HAP-1 (cell line): Measurements from ENCODE around the gene TMEM203.
"Not testable (repeated sequence)": the region's sequence is repeated elsewhere in the genome, so short reads cannot be mapped to it uniquely, and the experiment has no call there.

Experiments
- DNase-seq, 2 experiments: peaks; one replicate each; pipeline ENCODE4 v3.0.0-alpha.2; 2016 to 2020; ENCODE audit warnings: low spot score in 2 of 2
- H3K27me3 ChIP-seq: fragments of 250-450 bp; sonication (Bioruptor Pico); 2 replicates; pipeline ENCODE4 v1.5.1; 2020; ENCODE audit warnings: low read depth, mild to moderate bottlenecking, moderate library complexity
- H3K36me3 ChIP-seq: fragments of 250-450 bp; sonication (Bioruptor Pico); replicated peaks from 2 replicates; pipeline ENCODE4 v1.5.1; 2020; ENCODE audit warnings: mild to moderate bottlenecking
- H3K4me1 ChIP-seq: fragments of 250-450 bp; sonication (Bioruptor Pico); 2 replicates; pipeline ENCODE4 v1.5.1; 2020; ENCODE audit warnings: mild to moderate bottlenecking
- H3K4me3 ChIP-seq: fragments of 250-450 bp; sonication (Bioruptor Pico); 2 replicates; pipeline ENCODE4 v1.5.1; 2020; ENCODE audit warnings: mild to moderate bottlenecking, moderate library complexity
- H3K9me3 ChIP-seq: fragments of 250-450 bp; sonication (Bioruptor Pico); 2 replicates; pipeline ENCODE4 v1.5.1; 2020; ENCODE audit warnings: mild to moderate bottlenecking, moderate library complexity
- in situ Hi-C: fragments of 300-500 bp; cut with MboI; formaldehyde crosslinking; loops from 3 replicates; pipeline ENCODE4 v1.14.3; 2020; ENCODE audit warnings: low sequenced_read_pairs, inconsistent platforms, mixed read lengths

Gene TMEM203

GRCh38 chr9:137245450-137246421 lies 40.3 kb upstream of the TMEM203 start:
- Histone ChIP-seq H3K36me3 (peaks cover 26% of the 10 kb centered on the region), H3K27me3 (no peaks in the 10 kb centered on the region), H3K4me1 (no peaks in the 10 kb centered on the region; the same call in none of the 2 replicates), H3K4me3 (no peak overlapping the region), H3K9me3 (no peaks in the 10 kb centered on the region)
- in situ Hi-C loops = loop anchor here (25.0 kb wide), 1 partner anchor 458 kb away; the partner anchor contains the start of genes CCDC183 and TMEM141
- no peak for DNase-seq

GRCh38 chr9:137244486-137245449 lies 39.3 kb upstream of the TMEM203 start:
- in situ Hi-C loops = loop anchor here (25.0 kb wide), 1 partner anchor 457 kb away; the partner anchor contains the start of genes CCDC183 and TMEM141
- H3K36me3 ChIP-seq = peaks cover 26% of the 10 kb centered on the region
- no peak for DNase-seq
- no peaks in the 10 kb centered on the region for H3K9me3 ChIP-seq
- H3K4me1 ChIP-seq = no peaks in the 10 kb centered on the region; the same call in none of the 2 replicates
- no peaks in the 10 kb centered on the region for H3K27me3 ChIP-seq
- no peak overlapping the region for H3K4me3 ChIP-seq

GRCh38 chr9:137243626-137244485 lies 38.4 kb upstream of the TMEM203 start:
- Histone ChIP-seq H3K4me3 (no peak overlapping the region), H3K4me1 (peaks cover 4% of the 10 kb centered on the region)
- DNase-seq = no peak

GRCh38 chr9:137243266-137243625 lies 37.8 kb upstream of the TMEM203 start:
- not testable (repeated sequence) for H3K4me1 ChIP-seq, H3K27me3 ChIP-seq, DNase-seq, H3K9me3 ChIP-seq, H3K4me3 ChIP-seq
- in situ Hi-C loops = loop anchor here (25.0 kb wide), 1 partner anchor 456 kb away; the partner anchor contains the start of genes CCDC183 and TMEM141
- H3K36me3 ChIP-seq = peaks cover 30% of the 10 kb centered on the region

More at GRCh38 chr9:137243626-137244485, 38.4 kb upstream of the TMEM203 start:
- H3K9me3 ChIP-seq = no peaks in the 10 kb centered on the region
- H3K27me3 ChIP-seq = no peaks in the 10 kb centered on the region
- in situ Hi-C loops = loop anchor here (25.0 kb wide), 1 partner anchor 457 kb away; the partner anchor contains the start of genes CCDC183 and TMEM141
- peaks cover 27% of the 10 kb centered on the region for H3K36me3 ChIP-seq

GRCh38 chr9:137242269-137243203 lies 37.1 kb upstream of the TMEM203 start:
- DNase-seq = no peak
- no peaks in the 10 kb centered on the region for H3K9me3 ChIP-seq
- peak overlapping the region; percentile 82 for H3K4me3 ChIP-seq
- H3K4me1 ChIP-seq = peaks cover 6% of the 10 kb centered on the region
- in situ Hi-C loops = loop anchor here (25.0 kb wide), 1 partner anchor 455 kb away; the partner anchor contains the start of genes CCDC183 and TMEM141
- peaks cover 30% of the 10 kb centered on the region for H3K36me3 ChIP-seq
- H3K27me3 ChIP-seq = no peaks in the 10 kb centered on the region

GRCh38 chr9:137241490-137242268 lies 36.2 kb upstream of the TMEM203 start:
- in situ Hi-C loops = loop anchor here (25.0 kb wide), 1 partner anchor 454 kb away; the partner anchor contains the start of genes CCDC183 and TMEM141

GRCh38 chr9:137240841-137241489 lies 35.5 kb upstream of the TMEM203 start, which contains the start of gene TUBB4B:
TUBB4B (plus strand) TSS chr9:137241287; CDS start chr9:137241361, 74 bp downstream.
- H3K9me3 ChIP-seq = no peaks in the 10 kb centered on the region
- H3K4me1 ChIP-seq = peaks cover 11% of the 10 kb centered on the region
- no peaks in the 10 kb centered on the region for H3K27me3 ChIP-seq
- peaks cover 30% of the 10 kb centered on the region for H3K36me3 ChIP-seq
- peak; percentile 99 for DNase-seq
- in situ Hi-C loops = loop anchor here (25.0 kb wide), 1 partner anchor 454 kb away; the partner anchor contains the start of genes CCDC183 and TMEM141
- peak within 1 kb of the TSS; percentile 82 for H3K4me3 ChIP-seq

More at GRCh38 chr9:137241490-137242268, 36.2 kb upstream of the TMEM203 start:
- Histone ChIP-seq H3K4me1 (peaks cover 10% of the 10 kb centered on the region), H3K9me3 (no peaks in the 10 kb centered on the region), H3K27me3 (no peaks in the 10 kb centered on the region), H3K36me3 (peaks cover 30% of the 10 kb centered on the region), H3K4me3 (peak overlapping the region; percentile 82)
- DNase-seq = no peak

GRCh38 chr9:137240318-137240840 lies 34.9 kb upstream of the TMEM203 start:
- in situ Hi-C loops = loop anchor here (25.0 kb wide), 1 partner anchor 453 kb away; the partner anchor contains the start of genes CCDC183 and TMEM141

GRCh38 chr9:137239541-137240200 lies 34.2 kb upstream of the TMEM203 start:
- Histone ChIP-seq H3K36me3 (peaks cover 30% of the 10 kb centered on the region), H3K4me3 (peak overlapping the region; percentile 81), H3K4me1 (peaks cover 11% of the 10 kb centered on the region)
- in situ Hi-C loops = loop anchor here (25.0 kb wide), 1 partner anchor 452 kb away; the partner anchor contains the start of genes CCDC183 and TMEM141
- H3K27me3 ChIP-seq, H3K9me3 ChIP-seq, DNase-seq: not testable (repeated sequence)

More at GRCh38 chr9:137240318-137240840, 34.9 kb upstream of the TMEM203 start:
- H3K4me3 ChIP-seq = peak overlapping the region; percentile 81
- H3K4me1 ChIP-seq = peaks cover 11% of the 10 kb centered on the region
- H3K27me3 ChIP-seq = no peaks in the 10 kb centered on the region
- H3K36me3 ChIP-seq = peaks cover 30% of the 10 kb centered on the region
- DNase-seq = peak in 1 of 2 experiments; percentile 71
- H3K9me3 ChIP-seq = no peaks in the 10 kb centered on the region
